Measurements from ENCODE around the gene TRPM6. TPM values are rescaled to one million over a fixed set of nuclear protein-coding genes. Genes with fewer than 3 reads are reported as not detected.

Gene TRPM6
- total RNA-seq, 1 experiment from 2014 or later, result 0.12 TPM

- DNase-seq (ENCODE audit: low spot score), result no peak
Measured at GRCh38 chr9:74718709-74719108, 169.0 kb downstream of the TRPM6 start.

GRCh38 chr9:74711341-74711740, 176.4 kb downstream of the TRPM6 start:
- no peak for DNase-seq (ENCODE audit: low spot score)

GRCh38 chr9:74697535-74697934, 190.2 kb downstream of the TRPM6 start:
- no peak for DNase-seq (ENCODE audit: low spot score)

- no peak for DNase-seq (ENCODE audit: low spot score)
Measured at GRCh38 chr9:74696520-74696919, 191.2 kb downstream of the TRPM6 start.

GRCh38 chr9:74691058-74691457, 196.7 kb downstream of the TRPM6 start:
- DNase-seq (ENCODE audit: low spot score), result no peak

GRCh38 chr9:74683322-74683721, 204.4 kb downstream of the TRPM6 start:
- no peak for DNase-seq (ENCODE audit: low spot score)

- no peak for DNase-seq (ENCODE audit: low spot score)
Measured at GRCh38 chr9:74681906-74682305, 205.8 kb downstream of the TRPM6 start.

- DNase-seq (ENCODE audit: low spot score), result no peak
Measured at GRCh38 chr9:74674077-74674476, 213.6 kb downstream of the TRPM6 start.

Other genes starting within 250 kb of the TRPM6 start
- 13.5 and 16.6 TPM in 2 replicates for gene C9orf40, start 65.0 kb upstream of the TRPM6 start, total RNA-seq (2014; rRNA removed; shearing (Covaris generic))
- gene CARNMT1, start 140.4 kb upstream of the TRPM6 start, total RNA-seq (2014; rRNA removed; shearing (Covaris generic)), result 19.6 and 30.3 TPM in 2 replicates
- gene NMRK1, start 200.2 kb upstream of the TRPM6 start, total RNA-seq (2014; rRNA removed; shearing (Covaris generic)), result 5.8 and 12.8 TPM in 2 replicates
- 29.7 and 32.3 TPM in 2 replicates for gene OSTF1, start 200.6 kb upstream of the TRPM6 start, total RNA-seq (2014; rRNA removed; shearing (Covaris generic))